Activated CD8-positive, alpha-beta memory T cell treated with anti-CD3 and anti-CD28 coated beads, Interleukin-2, amount 10 ng/mL, durations not matched to agents 7 days and 5 days (primary cell): ENCODE data around the gene ARHGEF10L. TPM values are rescaled to one million over a fixed set of nuclear protein-coding genes. Genes with fewer than 3 reads are reported as not detected.

Experiments used
- ATAC-seq: fragments of 150-1000 bp; cut with Tn5 transposase; one replicate; pipeline ENCODE4 v1.10.0; 2021; ENCODE audit warnings: moderate library complexity
- CTCF ChIA-PET: fragments of 350-600 bp; sonication (Branson Sonifier 250); formaldehyde crosslinking; loops from one replicate; lab custom pipeline; 2021; ENCODE audit warnings: antibody characterized with exemption; lab: Charles Lee
- DNase-seq: peaks from one replicate; pipeline ENCODE4 v3.0.0-alpha.2; 2020
- H3K27ac Mint-ChIP-seq: one replicate; pipeline ENCODE4 v1.8.0; 2021; ENCODE audit warnings: mild to moderate bottlenecking, mixed read lengths
- H3K27me3 Mint-ChIP-seq: one replicate; pipeline ENCODE4 v1.8.0; 2021; ENCODE audit warnings: mixed read lengths
- H3K36me3 Mint-ChIP-seq: one replicate; pipeline ENCODE4 v1.8.0; 2021; ENCODE audit warnings: mild to moderate bottlenecking, mixed read lengths
- H3K4me1 Mint-ChIP-seq: one replicate; pipeline ENCODE4 v1.8.0; 2021; ENCODE audit warnings: mixed read lengths
- H3K4me3 Mint-ChIP-seq: one replicate; pipeline ENCODE4 v1.8.0; 2021; ENCODE audit warnings: mild to moderate bottlenecking, moderate library complexity, mixed read lengths
- H3K9me3 Mint-ChIP-seq: one replicate; pipeline ENCODE4 v1.8.0; 2022; ENCODE audit warnings: low read depth, mixed read lengths
- total RNA-seq, 2 experiments: library from RNA; stranded (reverse); gene quantifications; one replicate each; pipeline ENCODE4 v1.2.3, GENCODE V29; 2021

ARHGEF10L gene
- total RNA-seq, 2 experiments from 2014 or later, result not detected

- H3K36me3 Mint-ChIP-seq, result no peaks in the 10 kb centered on the region
- no peak overlapping the region for H3K27ac Mint-ChIP-seq
Observed at GRCh38 chr1:17631410-17631809, 91.9 kb downstream of the ARHGEF10L start.

DNA sequence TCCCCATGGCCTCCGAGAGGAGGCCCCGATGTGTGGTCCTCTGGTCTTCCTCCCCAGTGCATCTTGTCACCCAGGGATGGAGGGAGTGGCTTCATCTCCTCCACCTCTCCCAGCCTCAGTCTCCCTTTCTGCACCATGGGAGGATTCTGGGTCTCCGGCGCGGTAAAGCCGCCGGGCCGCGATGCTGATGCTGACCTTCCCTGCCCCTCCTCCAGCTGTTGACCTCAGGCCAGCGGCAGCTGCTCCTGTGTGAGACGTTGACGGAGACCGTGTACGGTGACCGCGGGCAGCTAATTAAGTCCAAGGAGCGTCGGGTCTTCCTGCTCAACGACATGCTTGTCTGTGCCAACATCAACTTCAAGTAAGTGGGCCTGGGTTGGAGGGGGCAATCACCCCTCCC is 92.6 kb downstream of the ARHGEF10L start:
- H3K27ac Mint-ChIP-seq, result no peak overlapping the region
- no peak for DNase-seq
- H3K36me3 Mint-ChIP-seq, result no peaks in the 10 kb centered on the region
- no peak overlapping the region for H3K4me3 Mint-ChIP-seq
- no peaks in the 10 kb centered on the region for H3K27me3 Mint-ChIP-seq
- no peak for ATAC-seq
- no peaks in the 10 kb centered on the region for H3K9me3 Mint-ChIP-seq
- H3K4me1 Mint-ChIP-seq, result no peaks in the 10 kb centered on the region
- CTCF ChIA-PET, result no interaction called here

More at GRCh38 chr1:17631410-17631809, 91.9 kb downstream of the ARHGEF10L start:
- H3K9me3 Mint-ChIP-seq, result no peaks in the 10 kb centered on the region
- no peak overlapping the region for H3K4me3 Mint-ChIP-seq
- DNase-seq (no peak), ATAC-seq (no peak)
- CTCF ChIA-PET, result no interaction called here
- no peaks in the 10 kb centered on the region for H3K4me1 Mint-ChIP-seq
- H3K27me3 Mint-ChIP-seq, result no peaks in the 10 kb centered on the region

- Mint-ChIP-seq H3K4me3 (no peak overlapping the region), H3K27ac (no peak overlapping the region), H3K9me3 (no peaks in the 10 kb centered on the region), H3K27me3 (no peaks in the 10 kb centered on the region), H3K4me1 (no peaks in the 10 kb centered on the region), H3K36me3 (no peaks in the 10 kb centered on the region)
- CTCF ChIA-PET, result interaction anchor here (0.8 kb wide), 1 partner anchor 29 kb away, joined by 3 read pairs; no protein-coding TSS in a partner anchor
- ATAC-seq, result no peak
- no peak for DNase-seq
Observed at GRCh38 chr1:17632541-17633184, 93.2 kb downstream of the ARHGEF10L start.

GRCh38 chr1:17633654-17634053 is 94.2 kb downstream of the ARHGEF10L start:
- Mint-ChIP-seq H3K9me3 (no peaks in the 10 kb centered on the region), H3K4me1 (no peaks in the 10 kb centered on the region), H3K4me3 (no peak overlapping the region), H3K27ac (no peak overlapping the region), H3K36me3 (no peaks in the 10 kb centered on the region), H3K27me3 (no peaks in the 10 kb centered on the region)
- CTCF ChIA-PET, result interaction anchor here (0.8 kb wide), 1 partner anchor 28 kb away, joined by 3 read pairs; no protein-coding TSS in a partner anchor
- ATAC-seq (no peak), DNase-seq (no peak)

GRCh38 chr1:17635276-17635675 is 95.8 kb downstream of the ARHGEF10L start:
- no peak overlapping the region for H3K4me3 Mint-ChIP-seq
- CTCF ChIA-PET, result no interaction called here

GRCh38 chr1:17635811-17636210 is 96.3 kb downstream of the ARHGEF10L start:
- Mint-ChIP-seq H3K36me3 (no peaks in the 10 kb centered on the region), H3K27me3 (no peaks in the 10 kb centered on the region), H3K27ac (no peak overlapping the region), H3K4me1 (no peaks in the 10 kb centered on the region), H3K4me3 (no peak overlapping the region), H3K9me3 (no peaks in the 10 kb centered on the region)
- DNase-seq (no peak), ATAC-seq (no peak)
- CTCF ChIA-PET, result no interaction called here

More at GRCh38 chr1:17635276-17635675, 95.8 kb downstream of the ARHGEF10L start:
- Mint-ChIP-seq H3K27me3 (no peaks in the 10 kb centered on the region), H3K27ac (no peak overlapping the region), H3K9me3 (no peaks in the 10 kb centered on the region), H3K4me1 (no peaks in the 10 kb centered on the region), H3K36me3 (no peaks in the 10 kb centered on the region)
- ATAC-seq (no peak), DNase-seq (no peak)

- no peaks in the 10 kb centered on the region for H3K36me3 Mint-ChIP-seq
- CTCF ChIA-PET, result no interaction called here
Observed at GRCh38 chr1:17636612-17637011, 97.1 kb downstream of the ARHGEF10L start.

GRCh38 chr1:17637055-17637454 is 97.6 kb downstream of the ARHGEF10L start:
- no peak for ATAC-seq
- CTCF ChIA-PET, result no interaction called here
- no peaks in the 10 kb centered on the region for H3K27me3 Mint-ChIP-seq

More at GRCh38 chr1:17636612-17637011, 97.1 kb downstream of the ARHGEF10L start:
- no peak overlapping the region for H3K4me3 Mint-ChIP-seq
- no peaks in the 10 kb centered on the region for H3K9me3 Mint-ChIP-seq
- ATAC-seq (no peak), DNase-seq (no peak)
- H3K27ac Mint-ChIP-seq, result no peak overlapping the region
- no peaks in the 10 kb centered on the region for H3K4me1 Mint-ChIP-seq
- no peaks in the 10 kb centered on the region for H3K27me3 Mint-ChIP-seq

DNA sequence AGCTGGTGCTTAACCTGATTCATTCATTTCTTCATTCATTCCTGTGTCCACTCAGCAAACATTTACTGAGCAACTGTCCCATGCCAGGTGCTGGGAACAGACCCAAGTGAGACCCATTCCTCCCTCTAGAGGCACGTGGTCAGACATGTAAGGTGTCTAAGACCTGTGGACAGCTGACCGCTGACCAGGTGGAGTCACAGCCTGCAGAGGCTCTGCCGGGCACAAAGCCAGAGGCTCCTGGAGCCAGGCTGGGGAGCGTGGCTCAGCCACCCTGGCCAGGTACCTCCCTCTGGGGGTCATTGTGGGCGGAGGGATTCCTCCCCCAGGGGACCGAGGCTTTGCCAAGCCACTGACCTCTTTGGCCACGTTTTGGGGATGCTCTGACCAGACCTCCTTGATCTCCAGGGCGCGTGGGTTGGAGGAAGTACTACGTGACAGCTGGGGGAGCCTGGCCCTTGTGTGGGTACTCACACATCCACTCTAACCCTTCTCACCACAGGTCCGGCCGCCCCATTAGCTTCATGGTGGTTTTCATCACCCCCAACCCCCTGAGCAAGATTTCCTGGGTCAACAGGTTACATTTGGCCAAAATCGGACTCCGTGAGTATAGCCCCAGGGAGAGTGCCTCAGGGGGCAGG is 100.3 kb downstream of the ARHGEF10L start:
- H3K4me1 Mint-ChIP-seq, result no peaks in the 10 kb centered on the region
- H3K36me3 Mint-ChIP-seq, result no peaks in the 10 kb centered on the region
- DNase-seq (no peak), ATAC-seq (no peak)
- H3K9me3 Mint-ChIP-seq, result no peaks in the 10 kb centered on the region
- CTCF ChIA-PET, result no interaction called here
- no peak overlapping the region for H3K4me3 Mint-ChIP-seq
- H3K27me3 Mint-ChIP-seq, result no peaks in the 10 kb centered on the region
- no peak overlapping the region for H3K27ac Mint-ChIP-seq

More at GRCh38 chr1:17637055-17637454, 97.6 kb downstream of the ARHGEF10L start:
- Mint-ChIP-seq H3K9me3 (no peaks in the 10 kb centered on the region), H3K27ac (no peak overlapping the region), H3K36me3 (no peaks in the 10 kb centered on the region), H3K4me1 (no peaks in the 10 kb centered on the region), H3K4me3 (no peak overlapping the region)
- DNase-seq, result no peak

DNA sequence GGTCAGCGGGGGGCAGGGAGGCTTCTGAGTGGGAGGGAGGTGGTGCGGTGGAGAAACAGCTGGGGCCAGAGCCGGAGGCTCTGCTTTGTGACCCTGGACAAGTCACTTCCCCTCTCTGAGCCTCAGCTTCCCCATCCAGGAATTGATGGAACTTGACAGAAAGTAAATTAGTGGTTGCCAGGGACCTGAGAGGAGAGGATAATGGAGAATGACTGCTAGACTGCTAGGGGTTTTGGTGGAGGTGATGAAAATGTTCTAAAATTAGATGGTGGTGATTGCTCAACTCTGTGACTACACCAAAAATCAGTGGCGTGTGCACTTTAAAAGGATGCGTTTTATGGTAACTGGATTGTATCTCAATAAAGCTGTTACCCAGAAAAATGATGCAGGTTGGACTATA is 100.9 kb downstream of the ARHGEF10L start:
- Mint-ChIP-seq H3K27ac (no peak overlapping the region), H3K9me3 (no peaks in the 10 kb centered on the region), H3K4me1 (no peaks in the 10 kb centered on the region), H3K36me3 (no peaks in the 10 kb centered on the region), H3K27me3 (no peaks in the 10 kb centered on the region), H3K4me3 (no peak overlapping the region)
- CTCF ChIA-PET, result no interaction called here
- DNase-seq, result no peak
- no peak for ATAC-seq

GRCh38 chr1:17640975-17641374 is 101.5 kb downstream of the ARHGEF10L start:
- ATAC-seq, result no peak
- no peak for DNase-seq
- CTCF ChIA-PET, result no interaction called here
- Mint-ChIP-seq H3K27ac (no peak overlapping the region), H3K9me3 (no peaks in the 10 kb centered on the region), H3K36me3 (no peaks in the 10 kb centered on the region), H3K27me3 (no peaks in the 10 kb centered on the region), H3K4me1 (no peaks in the 10 kb centered on the region), H3K4me3 (no peak overlapping the region)

GRCh38 chr1:17642169-17642568 is 102.7 kb downstream of the ARHGEF10L start:
- no peaks in the 10 kb centered on the region for H3K27me3 Mint-ChIP-seq
- no peaks in the 10 kb centered on the region for H3K4me1 Mint-ChIP-seq
- CTCF ChIA-PET, result no interaction called here
- ATAC-seq (no peak), DNase-seq (no peak)
- no peak overlapping the region for H3K27ac Mint-ChIP-seq
- no peak overlapping the region for H3K4me3 Mint-ChIP-seq
- no peaks in the 10 kb centered on the region for H3K9me3 Mint-ChIP-seq
- H3K36me3 Mint-ChIP-seq, result no peaks in the 10 kb centered on the region

- DNase-seq, result no peak
- no peak for ATAC-seq
- CTCF ChIA-PET, result no interaction called here
- Mint-ChIP-seq H3K27ac (no peak overlapping the region), H3K36me3 (no peaks in the 10 kb centered on the region), H3K4me3 (no peak overlapping the region), H3K4me1 (no peaks in the 10 kb centered on the region), H3K9me3 (no peaks in the 10 kb centered on the region), H3K27me3 (no peaks in the 10 kb centered on the region)
Observed at GRCh38 chr1:17642943-17643342, 103.4 kb downstream of the ARHGEF10L start.
